Limb (tissue), 2 donors: ENCODE data around the gene RNF157.
"Not testable (repeated sequence)": the region's sequence is repeated elsewhere in the genome, so short reads cannot be mapped to it uniquely, and the experiment has no call there.

ENCODE experiments used
- DNase-seq, 2 donors: peaks; one replicate each; pipeline ENCODE4 v3.0.0-alpha.2; 2016; ENCODE audit errors: extremely low spot score in 2 of 2

The RNF157 gene

GRCh38 chr17:76191896-76192295 is 48.4 kb downstream of the RNF157 start:
- no peak for DNase-seq

- DNase-seq, result no peak
Observed at GRCh38 chr17:76189741-76190140, 50.6 kb downstream of the RNF157 start.

GRCh38 chr17:76189247-76189646 is 51.0 kb downstream of the RNF157 start:
- no peak for DNase-seq

- no peak for DNase-seq
Observed at GRCh38 chr17:76188213-76189016, 51.9 kb downstream of the RNF157 start.

GRCh38 chr17:76186774-76187173 is 53.5 kb downstream of the RNF157 start:
- DNase-seq, result not testable (repeated sequence)

GRCh38 chr17:76184290-76184689 is 56.0 kb downstream of the RNF157 start:
- DNase-seq, result no peak

GRCh38 chr17:76182016-76182764 is 58.1 kb downstream of the RNF157 start:
- peak; percentile 84 to 92 for DNase-seq

GRCh38 chr17:76179496-76180467 is 60.5 kb downstream of the RNF157 start:
- no peak for DNase-seq

- DNase-seq, result no peak
Observed at GRCh38 chr17:76178124-76178523, 62.2 kb downstream of the RNF157 start.

GRCh38 chr17:76176701-76177574 is 63.4 kb downstream of the RNF157 start:
- DNase-seq, result no peak

- no peak for DNase-seq
Observed at GRCh38 chr17:76174037-76174436, 66.3 kb downstream of the RNF157 start.

GRCh38 chr17:76173474-76173873 is 66.8 kb downstream of the RNF157 start:
- DNase-seq, result no peak

- no peak for DNase-seq
Observed at GRCh38 chr17:76171706-76172105, 68.6 kb downstream of the RNF157 start.

GRCh38 chr17:76170114-76170513 is 70.2 kb downstream of the RNF157 start:
- no peak for DNase-seq

GRCh38 chr17:76166906-76167305 is 73.4 kb downstream of the RNF157 start:
- no peak for DNase-seq

GRCh38 chr17:76166168-76166567 is 74.1 kb downstream of the RNF157 start:
- no peak for DNase-seq

GRCh38 chr17:76164331-76164730 is 76.0 kb downstream of the RNF157 start:
- DNase-seq, result no peak

GRCh38 chr17:76163919-76164318 is 76.4 kb downstream of the RNF157 start:
- no peak for DNase-seq

- no peak for DNase-seq
Observed at GRCh38 chr17:76161619-76162266, 78.5 kb downstream of the RNF157 start.

GRCh38 chr17:76160896-76161528 is 79.3 kb downstream of the RNF157 start:
- no peak for DNase-seq
